ENCODE measurements around the gene HSPB7. TPM values are rescaled to one million over a fixed set of nuclear protein-coding genes. Genes with fewer than 3 reads are reported as not detected.
A peak's percentile ranks its signal among the peaks of the same experiment; 100 is the strongest.
"Not testable (repeated sequence)": the region's sequence is repeated elsewhere in the genome, so short reads cannot be mapped to it uniquely, and the experiment has no call there.

The HSPB7 gene
- 1 to 10 TPM; 3.4 to 6.0 (median 4.7) TPM for polyA plus RNA-seq (ENCODE audit: insufficient read length in 4 of 4)

DNA sequence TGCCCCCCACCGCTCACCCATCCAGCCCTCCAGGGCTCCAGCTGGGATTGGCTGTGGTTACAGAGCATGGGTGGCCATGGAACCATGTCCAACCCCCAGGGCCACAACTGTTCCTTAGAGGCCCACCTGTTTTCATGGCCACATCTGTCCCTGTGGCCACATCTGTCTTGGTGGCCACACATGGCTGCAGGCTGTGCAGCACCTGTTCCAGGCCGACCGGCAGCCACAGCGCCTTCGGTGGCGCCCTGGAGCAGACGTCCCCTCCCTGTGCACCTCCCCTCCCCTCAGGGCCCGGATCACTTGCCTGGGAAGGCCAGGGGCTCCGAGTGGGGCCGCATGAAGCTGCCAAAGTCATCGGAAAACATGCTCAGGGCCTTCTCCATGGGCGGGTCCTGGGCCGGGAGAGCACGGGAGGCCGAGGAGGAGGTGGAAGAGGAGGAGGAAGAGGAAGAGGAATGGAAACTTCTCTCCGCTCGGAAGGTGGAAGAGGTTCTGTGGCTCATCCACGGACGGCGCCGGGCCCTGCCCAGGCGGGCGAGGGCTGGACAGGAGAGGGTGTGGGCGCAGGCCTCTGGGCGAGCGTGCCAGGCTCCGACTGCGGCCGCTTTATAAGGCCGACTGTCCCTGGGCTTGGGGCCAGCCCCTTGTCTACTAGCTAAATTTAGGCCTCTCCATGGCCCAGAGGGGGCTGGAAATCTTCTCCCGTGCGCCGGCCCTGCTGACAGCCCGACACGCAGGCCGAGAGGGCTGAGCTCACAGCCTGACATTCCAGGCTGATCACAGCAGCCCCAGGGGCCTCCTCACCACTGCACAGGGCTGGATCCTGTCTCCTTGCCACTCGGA, at the start of gene HSPB7:
HSPB7 (minus strand) TSS at position 583 of the 843 bp plus-strand sequence; CDS start at position 503, 80 bp downstream.
- peak in 1 of 4 donors; percentile 44 for DNase-seq (ENCODE audit: low read depth in 4 of 4, low spot score in 2 of 4)

DNA sequence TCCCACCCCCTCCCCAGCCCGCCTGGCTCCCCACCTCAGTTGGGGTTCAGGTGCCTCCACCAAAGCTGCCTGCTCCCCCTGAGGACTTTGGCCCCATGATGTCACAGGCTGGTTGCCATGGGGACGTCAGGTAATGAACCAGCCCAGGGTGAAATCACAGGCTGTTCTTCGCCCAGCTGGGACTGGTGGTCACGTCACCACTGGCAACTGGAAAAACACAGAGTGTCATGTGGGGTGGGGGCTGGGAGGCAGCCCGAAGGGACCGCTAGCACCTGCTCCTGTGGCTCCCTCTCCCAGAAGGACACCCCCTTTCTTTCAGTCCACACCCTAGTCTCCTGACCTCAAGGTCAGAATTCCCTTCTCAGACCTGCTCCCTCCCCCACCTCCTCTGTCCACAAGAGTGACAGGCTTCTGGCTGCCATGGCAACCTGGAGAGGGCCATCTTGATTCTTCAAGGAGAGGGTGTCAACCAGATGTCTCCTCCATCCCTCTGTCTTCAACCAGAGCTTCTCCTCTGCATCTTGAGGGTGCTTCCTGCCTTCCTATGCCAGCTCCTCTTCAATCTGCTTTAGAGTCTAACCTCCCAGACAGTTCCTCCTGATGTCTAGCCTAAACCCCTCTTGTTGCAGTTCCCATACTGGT, 49.4 kb upstream of the HSPB7 start:
- peak in 1 of 4 donors; percentile 34 for DNase-seq (ENCODE audit: low read depth in 4 of 4, low spot score in 2 of 4)

DNA sequence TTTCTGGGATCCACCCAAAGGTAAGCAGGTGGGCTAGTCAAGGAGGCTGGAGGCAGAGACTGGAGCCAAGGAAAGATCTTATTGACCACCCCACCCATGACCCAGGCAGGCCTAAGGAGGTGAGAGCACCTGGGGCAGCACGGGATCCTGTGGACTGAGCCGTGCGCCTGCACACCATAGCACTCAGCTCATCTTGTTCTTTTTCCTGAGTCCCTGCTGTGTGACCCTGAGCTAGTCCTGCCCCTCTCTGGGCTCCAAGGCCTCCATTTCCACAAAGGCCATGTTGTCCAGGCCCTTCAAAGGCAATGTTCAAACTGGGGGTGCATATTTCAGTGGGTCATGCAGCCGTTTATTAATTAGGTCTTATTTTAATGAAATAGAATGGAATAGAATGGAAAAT, 48.4 kb upstream of the HSPB7 start:
- no peak for DNase-seq (ENCODE audit: low read depth in 4 of 4, low spot score in 2 of 4)

DNA sequence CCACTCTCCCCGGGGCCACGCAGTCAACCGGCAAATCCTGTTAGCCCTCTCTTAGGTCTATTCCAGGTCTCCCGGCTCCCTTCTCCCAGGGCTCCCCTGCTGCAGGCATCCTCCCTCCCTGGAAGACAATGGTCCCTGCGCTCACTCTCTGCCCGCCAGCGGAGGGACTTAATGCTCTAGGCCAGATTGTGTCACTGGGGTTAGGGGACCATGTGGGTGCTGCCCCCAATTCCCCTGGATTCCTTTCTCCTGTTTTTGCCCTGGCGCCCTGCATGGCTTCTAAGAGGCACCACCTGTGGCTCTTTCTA, 47.4 kb upstream of the HSPB7 start:
- DNase-seq (ENCODE audit: low read depth in 4 of 4, low spot score in 2 of 4): no peak

DNA sequence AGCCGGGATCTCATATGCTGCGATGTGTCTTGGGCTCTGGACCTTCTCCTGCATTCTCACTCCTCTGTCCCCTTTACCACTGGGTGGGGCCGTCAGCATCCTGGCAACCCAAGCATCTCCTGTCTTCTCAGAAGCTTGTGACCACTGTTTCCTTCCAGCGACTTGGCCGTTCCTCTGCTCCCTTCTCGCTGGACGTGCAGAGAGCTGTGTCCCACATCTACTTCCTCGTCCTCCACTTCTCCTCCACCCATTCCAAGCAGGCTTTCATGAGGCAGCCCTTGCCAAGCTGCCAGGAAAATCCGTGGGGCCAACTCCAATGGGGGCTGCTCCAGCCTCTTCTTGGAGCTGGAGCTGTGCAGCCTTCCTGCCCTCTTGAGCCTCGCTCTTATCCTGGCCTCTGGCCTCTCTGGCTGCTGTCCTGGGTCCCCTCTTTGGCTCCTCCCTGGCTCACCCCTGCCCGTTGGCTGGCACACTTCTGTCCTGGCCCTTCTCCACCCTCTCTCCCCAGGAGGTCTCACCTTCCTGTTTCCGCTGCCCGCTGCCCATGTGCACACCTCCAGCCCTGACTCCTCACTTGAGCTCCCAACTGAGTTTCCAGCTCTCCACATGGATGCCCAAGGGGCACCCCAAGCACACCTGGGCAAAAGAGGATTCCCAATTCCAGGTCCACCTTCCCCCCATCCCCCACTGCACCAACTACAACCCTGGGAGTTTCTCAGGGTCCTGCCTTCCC, 46.9 kb upstream of the HSPB7 start:
- no peak for DNase-seq (ENCODE audit: low read depth in 4 of 4, low spot score in 2 of 4)

DNA sequence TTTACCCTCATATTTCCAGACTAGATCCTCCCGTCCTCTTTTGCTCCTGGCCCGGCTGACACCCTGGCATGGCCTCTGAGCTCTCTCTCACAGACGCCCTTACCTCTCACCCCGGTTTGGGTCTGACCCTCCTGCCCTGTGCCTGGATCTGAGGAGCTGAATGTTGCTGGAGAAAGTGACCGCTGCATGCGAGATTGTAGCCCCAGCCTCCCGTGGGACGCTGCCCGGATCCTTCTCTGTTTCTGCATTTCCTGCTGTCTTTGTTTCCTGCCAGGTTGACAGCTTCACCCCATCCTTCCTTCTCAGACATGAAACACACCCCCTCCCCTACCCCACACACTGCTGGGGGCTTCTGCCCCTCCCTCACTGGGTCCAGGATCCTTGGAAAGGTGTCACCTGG, 46.1 kb upstream of the HSPB7 start:
- no peak for DNase-seq (ENCODE audit: low read depth in 4 of 4, low spot score in 2 of 4)

DNA sequence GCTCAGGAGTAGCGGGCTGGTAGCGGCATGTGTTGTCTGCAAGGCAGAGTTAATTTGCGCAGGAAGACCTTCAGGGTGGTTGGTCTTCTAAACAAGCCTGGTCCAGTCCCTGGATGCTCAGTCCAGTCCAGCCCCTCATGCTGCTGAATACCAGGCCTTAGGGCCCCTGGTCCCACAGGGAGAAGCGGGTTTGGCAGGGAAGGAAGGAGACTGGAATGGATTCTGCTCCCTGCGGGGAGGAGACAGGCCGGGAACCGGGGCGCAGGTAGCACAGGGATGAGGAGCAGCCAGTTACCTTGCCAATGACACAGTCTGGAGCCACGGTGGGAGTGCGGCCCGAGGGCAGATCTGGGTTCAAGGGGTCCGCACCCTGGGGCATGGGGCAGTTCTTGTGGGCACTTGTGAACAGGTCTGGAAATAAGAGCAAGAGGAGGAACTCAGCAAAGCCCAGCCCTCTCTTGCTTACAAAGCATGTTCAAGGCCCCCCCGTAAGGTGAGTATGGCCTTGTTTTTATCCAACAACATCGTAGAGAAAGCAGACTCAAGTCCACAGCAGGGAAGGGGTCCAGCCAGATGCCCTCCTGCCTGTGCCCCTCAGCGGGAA, 45.5 kb upstream of the HSPB7 start:
- no peak for DNase-seq (ENCODE audit: low read depth in 4 of 4, low spot score in 2 of 4)

DNA sequence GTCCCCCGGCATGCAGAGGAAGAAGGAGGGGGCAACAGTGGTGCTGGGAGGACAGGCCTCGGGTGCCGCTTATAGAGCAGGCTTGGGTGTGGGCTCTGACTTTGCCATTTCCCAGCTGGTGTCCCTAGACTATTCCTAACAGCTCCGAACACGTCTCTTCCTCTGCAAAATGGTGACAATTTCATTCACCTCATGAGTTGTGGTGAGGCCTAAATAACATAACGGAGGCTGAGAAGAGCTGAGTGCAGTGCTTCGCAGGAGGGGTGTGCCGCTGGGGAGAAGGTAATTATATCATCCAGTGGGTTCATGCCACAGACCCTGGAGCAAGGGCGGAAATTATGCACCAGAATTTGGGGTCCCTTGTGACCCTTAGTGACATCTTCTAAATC, 44.8 kb upstream of the HSPB7 start:
- not testable (repeated sequence) for DNase-seq (ENCODE audit: low read depth in 4 of 4, low spot score in 2 of 4)

DNA sequence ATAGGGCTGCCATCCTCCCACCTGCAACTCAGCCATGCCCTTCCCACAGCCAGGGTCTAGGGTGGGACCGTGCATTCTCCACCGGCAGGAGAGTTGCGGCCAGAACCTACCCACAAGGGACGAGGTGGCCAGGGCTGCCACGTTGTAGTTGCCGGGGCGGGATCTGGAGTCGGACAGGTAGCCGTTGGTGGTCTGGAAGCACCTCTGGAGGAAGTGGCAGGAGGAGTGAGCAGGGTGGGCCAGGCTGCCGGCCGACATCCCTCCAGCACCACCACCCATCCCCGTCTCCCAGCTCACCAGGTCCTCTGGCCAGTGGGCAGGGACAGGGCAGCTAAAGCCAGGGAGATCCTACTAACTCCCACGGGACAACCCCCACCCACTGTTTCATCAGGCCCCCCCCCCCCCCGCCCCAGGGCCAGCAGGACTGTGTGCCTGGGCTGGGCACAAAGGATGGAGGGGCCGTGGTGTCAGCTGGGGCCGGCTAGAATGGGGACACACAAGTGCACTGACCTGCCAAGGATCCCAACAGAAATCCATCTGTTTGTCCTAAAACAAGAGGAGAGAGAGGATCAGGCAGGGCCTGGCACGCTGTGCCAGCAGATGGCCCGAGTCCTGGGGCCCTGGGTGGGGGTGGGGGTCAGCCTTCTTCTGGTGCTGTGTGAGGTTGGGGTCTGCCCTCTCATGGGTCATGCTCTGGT, 44.3 kb upstream of the HSPB7 start:
- DNase-seq (ENCODE audit: low read depth in 4 of 4, low spot score in 2 of 4): not testable (repeated sequence)

DNA sequence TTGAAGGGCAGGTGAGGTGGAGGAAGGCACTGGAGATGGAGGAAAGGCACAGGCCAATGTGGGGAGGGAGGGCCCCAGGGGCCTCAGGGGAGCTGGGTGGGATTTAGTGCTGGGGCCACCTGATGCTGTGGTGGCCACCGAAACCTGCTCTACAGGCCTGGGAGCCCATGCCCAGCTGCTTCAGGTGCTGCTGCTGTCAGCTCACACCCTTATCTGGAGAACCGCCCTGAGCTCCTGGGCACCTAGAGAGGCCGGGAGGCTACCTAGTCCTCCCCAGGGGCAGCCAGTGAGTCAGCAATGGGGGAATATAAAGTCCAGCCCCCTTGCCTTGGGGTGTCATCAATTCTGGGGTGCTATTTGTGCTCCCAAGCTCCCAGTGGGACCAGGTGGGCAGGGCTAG, 43.4 kb upstream of the HSPB7 start:
- no peak for DNase-seq (ENCODE audit: low read depth in 4 of 4, low spot score in 2 of 4)

DNA sequence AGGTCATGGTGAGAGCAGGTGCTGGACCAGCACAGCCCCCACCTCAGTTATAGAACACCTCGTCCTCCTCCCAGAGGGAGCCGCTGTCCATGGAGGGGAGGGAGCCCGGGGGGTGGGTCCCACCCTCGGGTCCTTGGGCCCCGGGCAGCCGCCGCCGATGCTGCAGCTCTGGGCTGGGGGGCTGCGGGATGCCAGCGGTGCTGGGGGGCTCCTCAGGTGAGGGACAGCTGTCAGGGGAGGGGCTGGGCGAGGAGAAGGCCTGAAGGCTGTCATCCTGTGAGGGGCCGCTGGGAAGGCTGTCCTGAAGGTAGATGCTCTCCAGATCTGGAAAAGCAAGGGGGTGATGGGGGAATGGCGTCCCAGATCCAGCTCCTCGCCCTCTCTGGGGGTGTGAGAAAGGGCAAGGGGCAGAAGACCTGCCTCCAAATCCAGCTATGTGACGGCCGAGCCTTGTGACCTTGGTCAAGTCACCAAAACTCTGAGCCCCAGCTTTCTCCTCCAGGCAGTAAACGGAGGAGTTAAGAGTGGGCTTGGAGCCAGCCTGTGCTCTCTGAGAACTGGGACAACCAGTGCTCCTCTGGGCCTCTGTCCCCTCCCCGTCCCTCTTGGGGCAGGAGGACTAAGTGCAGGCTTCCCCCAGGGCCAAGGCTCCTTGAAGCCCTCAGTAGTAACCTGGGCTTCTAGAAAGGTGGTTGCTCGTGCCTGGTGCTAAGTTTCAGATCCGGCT, 40.7 kb upstream of the HSPB7 start:
- DNase-seq (ENCODE audit: low read depth in 4 of 4, low spot score in 2 of 4): not testable (repeated sequence)

DNA sequence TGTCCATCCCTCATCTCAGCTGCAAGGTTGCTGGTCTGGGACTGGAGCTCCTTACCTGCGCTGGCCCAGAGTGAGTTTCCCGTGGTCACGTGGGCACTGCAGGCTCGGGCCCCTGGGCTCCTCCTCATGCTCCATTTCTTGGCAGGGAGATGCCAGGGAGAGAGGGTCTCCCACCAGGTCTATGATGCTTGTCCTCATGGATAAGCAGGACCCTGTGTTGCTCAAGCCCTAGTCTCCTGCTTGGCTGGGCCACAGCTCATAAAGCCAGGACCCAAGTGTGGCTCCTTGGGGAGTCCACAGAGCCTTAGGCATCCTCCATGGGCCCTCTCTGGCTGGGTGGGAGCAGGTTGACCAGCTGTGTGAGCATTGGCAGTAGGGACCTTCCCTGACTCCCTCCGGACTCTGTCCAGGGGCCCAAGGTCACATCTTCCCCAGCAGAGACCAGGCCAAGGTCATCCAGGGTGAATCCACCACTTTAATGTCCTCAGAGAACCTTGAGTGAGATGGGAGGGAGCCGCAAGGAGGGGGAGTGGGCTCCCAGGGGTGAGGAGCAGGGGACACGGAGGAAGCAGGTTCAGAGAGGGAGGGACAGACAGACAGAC, 39.6 kb upstream of the HSPB7 start:
- DNase-seq (ENCODE audit: low read depth in 4 of 4, low spot score in 2 of 4): not testable (repeated sequence)

DNA sequence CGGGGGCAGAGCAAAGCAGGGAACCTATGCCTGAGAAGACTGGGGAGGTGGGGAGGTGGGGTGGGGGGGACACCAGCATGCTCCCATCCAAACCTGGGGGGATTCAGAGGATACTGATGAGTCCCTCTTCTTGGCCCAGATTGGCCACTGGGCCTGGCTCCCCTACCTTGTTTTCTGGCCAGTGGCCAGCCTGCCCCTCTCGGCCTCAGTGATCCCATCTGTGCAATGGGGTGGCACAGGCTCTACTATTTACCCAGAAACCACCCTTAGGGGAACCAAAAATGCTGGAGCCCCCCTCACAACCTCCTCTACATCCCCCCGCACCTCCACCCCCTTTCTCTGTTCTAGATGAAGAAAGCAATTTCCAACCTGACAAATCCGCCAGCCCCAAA, 38.7 kb upstream of the HSPB7 start:
- DNase-seq (ENCODE audit: low read depth in 4 of 4, low spot score in 2 of 4): not testable (repeated sequence)

DNA sequence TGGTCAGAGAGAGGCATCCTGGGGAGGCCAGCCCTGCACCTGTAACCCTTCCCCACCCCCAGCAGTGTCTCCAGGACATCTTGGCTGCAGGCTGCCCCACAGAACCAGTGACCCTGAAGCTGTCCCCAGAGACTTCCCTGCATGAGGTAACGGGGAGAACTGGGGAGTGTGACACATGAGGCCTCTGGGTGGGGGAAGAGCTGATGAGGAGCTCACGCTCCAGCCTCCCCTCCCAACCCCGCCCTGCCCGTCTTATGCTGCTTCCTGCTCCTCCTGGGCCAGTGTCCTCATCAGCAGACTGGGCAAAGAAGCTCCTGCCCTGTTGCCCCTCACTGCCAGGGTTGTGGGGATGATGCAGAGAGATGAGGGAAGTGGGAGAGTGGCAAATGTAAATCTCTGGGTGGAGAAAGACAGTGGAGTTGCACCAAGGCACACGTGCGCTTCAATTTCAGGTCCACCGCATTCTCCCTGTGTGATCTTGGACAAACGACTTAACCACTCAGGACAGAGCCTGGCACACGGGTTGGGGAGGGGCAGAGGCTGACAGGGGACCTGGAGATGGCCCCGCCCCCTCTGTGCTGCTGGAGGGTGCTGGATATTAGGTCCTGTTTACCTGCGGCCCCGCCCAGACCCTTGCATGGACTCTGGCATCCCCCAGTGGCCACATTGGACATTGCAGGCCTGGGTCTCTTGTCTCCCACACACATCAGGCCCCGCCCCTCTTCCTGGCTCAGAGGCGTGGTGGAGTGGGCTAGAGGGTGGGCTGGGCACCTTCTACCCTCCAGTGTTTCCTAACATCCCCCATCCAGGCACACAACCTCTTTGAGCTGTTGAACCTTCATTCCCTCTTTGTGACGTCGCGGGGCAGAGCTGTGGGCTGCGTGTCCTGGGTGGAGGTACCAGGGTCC, 38.0 kb upstream of the HSPB7 start:
- DNase-seq (ENCODE audit: low read depth in 4 of 4, low spot score in 2 of 4): peak in 3 of 4 donors; percentile 64 to 82 (median 71)

DNA sequence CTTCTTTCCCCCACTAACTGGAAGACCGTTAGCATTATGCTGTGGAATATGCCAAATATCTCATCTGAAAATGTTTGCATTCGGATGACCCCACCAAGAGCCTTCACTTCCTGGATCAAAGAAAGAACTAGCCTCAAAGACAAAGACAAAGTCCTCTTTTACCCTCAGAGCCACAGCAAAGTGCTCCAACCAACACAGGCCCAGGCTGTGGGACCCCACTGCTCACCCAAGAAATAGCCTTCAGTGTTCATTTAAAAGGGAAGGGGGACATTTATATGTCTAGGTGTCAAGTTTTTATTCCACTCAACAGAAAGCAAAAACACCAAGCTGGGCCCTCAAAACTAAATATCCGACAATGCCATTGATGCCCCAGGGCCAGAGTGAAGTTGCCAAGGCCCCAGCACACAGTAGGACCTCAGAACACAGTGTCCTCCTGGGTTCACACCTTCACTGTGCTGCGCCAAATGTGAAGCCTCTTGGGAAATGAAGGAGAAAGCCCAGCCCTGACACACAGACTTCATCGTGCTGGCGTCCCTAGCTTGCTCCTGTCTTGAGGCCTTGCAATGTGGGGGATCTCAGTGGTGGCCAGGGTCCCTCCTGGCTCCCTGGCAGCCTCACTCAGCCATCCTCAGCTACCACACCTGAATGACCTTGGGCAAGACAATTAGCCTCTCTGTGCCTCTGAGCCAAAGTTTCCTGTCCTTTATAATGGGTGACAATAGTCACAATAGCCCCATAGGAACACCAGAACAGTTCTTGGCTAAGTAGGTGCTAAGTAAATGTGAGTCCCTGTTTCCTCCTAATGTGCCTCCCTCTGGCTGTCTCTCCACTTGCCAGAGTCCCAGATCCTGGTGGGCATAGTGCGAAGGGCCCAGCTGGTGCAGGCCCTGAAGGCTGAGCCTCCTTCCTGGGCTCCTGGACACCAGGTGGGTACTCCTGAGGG, 37.0 kb upstream of the HSPB7 start:
- no peak for DNase-seq (ENCODE audit: low read depth in 4 of 4, low spot score in 2 of 4)

DNA sequence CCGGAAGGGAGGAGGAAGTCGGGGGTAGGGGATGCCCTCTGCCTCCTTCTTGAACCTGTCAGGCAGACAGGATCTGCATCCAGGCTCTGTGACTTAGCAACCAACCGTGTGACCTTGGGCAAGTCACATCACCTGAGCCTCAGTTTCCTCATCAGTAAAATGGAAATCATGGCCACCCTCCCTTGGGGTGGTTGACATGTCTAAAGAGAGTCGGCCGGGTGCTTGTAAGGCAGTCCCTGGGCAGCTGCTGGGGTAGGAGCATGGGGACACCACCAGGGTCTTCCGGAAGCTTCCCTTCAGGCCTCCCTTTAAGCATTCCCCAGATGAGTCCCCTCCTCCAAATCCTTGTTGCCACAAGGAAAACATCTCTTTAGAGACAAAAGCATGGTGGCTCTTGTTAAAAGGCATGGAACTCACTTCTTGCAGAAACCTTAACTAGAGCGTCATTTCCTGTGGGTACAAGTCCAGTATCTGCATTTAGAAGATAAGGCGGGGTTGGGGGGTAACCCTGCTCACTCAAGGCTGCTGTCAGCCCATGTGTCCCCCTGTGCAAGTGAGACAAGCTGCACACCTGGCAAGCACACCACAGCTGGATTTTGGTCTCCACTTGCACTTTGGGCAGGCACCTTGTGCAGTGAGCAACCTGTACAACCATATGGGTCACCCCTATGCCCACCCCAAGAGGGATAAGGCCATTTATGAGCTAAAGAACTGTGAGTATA, 36.1 kb upstream of the HSPB7 start:
- no peak for DNase-seq (ENCODE audit: low read depth in 4 of 4, low spot score in 2 of 4)

DNA sequence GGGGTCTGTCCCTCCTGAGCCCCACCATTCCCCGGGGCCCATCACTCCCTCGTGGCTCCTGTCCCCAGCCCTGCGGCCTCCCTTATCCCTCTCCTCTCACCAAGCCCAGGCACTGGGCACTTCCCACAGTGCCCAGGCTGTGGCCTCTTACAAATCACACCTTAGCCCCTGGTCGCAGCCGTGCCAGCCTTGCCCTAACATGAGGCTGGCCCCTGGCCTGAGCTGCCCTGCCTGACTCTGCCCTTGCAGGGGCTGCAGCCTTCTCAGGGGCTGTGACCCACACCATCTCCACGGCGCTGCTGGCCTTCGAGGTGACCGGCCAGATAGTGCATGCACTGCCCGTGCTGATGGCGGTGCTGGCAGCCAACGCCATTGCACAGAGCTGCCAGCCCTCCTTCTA, 34.1 kb upstream of the HSPB7 start:
- DNase-seq (ENCODE audit: low read depth in 4 of 4, low spot score in 2 of 4): not testable (repeated sequence)

Measured in left renal cortex interstitium (tissue), 4 donors.